Astrocyte of the spinal cord (primary cell): ENCODE results near the gene SMAD5.

Experiments
- DNase-seq: peaks from one replicate; pipeline ENCODE4 v3.0.0; 2011; ENCODE audit warnings: low read depth, low spot score
- H3K4me3 ChIP-seq: 2 replicates; pipeline ENCODE4 v1.5.1; 2011; ENCODE audit warnings: low read depth, mild to moderate bottlenecking, low read length, moderate library complexity
- in situ Hi-C: cut with HindIII; loops from 2 replicates; pipeline ENCODE4 v1.10.0; 2017; ENCODE audit warnings: low sequenced_read_pairs
- TF ChIP-seq, protein P1 (sequence below): IDR thresholded peaks from 2 replicates; pipeline ENCODE4 v1.5.1; 2012; ENCODE audit warnings: low read depth, mild to moderate bottlenecking, low read length, inconsistent platforms

The SMAD5 gene

DNA sequence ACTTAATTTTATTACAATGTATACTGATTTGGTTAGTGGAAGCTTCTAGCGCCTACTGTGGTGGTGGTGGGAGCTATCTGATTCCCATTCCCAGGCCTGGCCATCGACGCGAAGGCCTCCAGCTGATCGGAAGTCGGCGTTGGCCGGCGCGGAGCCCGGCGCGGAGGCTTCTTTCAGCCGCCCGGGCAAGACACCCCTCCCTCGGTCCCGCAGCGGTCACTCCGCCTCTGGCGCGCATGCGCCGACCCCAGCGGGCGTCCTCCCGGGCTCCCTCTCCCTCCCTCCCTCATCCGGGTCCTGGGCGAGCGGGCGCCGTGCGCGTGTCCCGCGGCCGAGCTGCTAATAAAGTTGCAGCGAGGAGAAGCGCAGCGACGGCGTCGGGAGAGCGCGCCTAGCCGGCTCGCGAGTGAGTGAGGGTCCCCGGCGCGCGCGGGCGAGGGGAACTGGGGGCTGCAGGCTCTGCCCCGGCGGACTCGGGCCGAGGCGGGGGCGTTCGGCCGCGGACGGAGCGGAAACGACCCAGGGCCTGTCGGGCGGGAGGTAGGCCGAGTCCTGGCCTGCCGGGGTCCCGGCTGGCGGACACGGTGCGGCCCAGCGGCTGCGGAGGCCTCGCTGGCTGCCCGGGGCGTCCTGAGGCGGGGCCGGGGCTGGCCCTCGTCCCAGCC, at the start of gene SMAD5:
SMAD5 (plus strand) TSS at position 289 of the 665 bp plus-strand sequence. CDS start 20,916 bp downstream, outside the sequence.
- in situ Hi-C loops, result no loop called here
- DNase-seq, result peak; percentile 97
- peak within 1 kb of the TSS; percentile 86 for H3K4me3 ChIP-seq
- TF ChIP-seq, protein P1, sequence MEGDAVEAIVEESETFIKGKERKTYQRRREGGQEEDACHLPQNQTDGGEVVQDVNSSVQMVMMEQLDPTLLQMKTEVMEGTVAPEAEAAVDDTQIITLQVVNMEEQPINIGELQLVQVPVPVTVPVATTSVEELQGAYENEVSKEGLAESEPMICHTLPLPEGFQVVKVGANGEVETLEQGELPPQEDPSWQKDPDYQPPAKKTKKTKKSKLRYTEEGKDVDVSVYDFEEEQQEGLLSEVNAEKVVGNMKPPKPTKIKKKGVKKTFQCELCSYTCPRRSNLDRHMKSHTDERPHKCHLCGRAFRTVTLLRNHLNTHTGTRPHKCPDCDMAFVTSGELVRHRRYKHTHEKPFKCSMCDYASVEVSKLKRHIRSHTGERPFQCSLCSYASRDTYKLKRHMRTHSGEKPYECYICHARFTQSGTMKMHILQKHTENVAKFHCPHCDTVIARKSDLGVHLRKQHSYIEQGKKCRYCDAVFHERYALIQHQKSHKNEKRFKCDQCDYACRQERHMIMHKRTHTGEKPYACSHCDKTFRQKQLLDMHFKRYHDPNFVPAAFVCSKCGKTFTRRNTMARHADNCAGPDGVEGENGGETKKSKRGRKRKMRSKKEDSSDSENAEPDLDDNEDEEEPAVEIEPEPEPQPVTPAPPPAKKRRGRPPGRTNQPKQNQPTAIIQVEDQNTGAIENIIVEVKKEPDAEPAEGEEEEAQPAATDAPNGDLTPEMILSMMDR, result no peak

DNA sequence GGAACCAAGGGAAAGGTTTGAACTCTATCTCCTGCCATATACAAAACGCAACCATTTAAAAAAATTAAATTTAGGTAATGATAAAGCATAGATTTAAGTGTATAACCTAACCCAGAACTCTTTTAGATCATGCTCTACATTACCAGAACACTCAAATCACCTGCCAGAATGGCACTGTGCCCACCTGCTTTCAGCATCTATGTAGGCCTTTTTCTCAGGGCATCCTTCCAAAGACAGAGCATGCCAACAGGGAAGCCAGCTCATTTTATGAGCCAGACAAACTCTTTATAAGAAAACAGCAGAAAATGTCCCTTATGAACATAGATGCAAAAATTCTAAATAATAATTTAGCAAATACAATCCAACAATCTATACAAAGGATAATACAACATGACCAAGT, 47.9 kb upstream of the SMAD5 start:
- no peak for DNase-seq
- in situ Hi-C loops, result no loop called here

DNA sequence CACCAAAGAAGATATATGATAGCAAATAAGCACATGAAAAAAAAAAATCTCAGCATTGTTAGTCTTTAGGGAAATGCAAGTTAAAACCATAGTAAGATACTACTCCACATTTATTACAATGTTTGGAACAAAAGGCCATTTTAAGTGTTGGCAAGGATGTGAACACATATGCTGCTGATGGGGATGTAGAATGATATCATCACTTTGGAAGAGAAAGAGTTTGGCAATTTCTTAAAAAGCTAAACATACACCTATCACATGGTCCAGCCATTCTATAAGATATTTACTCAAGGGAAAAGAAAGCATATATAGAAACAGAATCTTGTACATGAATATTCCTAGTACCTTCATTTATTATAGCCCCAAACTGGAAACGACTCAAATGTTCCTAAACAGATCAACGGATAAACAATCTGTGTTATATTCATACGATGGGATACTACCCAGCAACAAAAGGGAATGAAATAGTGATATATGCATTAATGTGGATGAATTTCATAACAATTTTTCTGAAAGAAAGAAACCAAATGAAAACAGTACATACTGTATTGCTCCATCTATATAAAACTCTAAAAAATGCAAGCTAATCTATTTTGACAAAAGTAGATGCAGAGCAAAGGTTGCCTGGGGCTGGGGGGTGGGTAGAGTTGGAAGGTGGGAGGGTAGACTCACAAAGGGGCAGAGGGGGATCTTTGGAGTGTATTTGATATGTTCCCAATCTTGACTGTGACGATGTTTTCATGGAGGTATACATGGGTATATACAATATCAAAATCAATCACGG, 45.7 kb upstream of the SMAD5 start:
- no peak overlapping the region for H3K4me3 ChIP-seq
- no peak for DNase-seq
- in situ Hi-C loops, result no loop called here
- TF ChIP-seq, protein P1, result no peak

More for the DNA sequence above, 47.9 kb upstream of the SMAD5 start:
- H3K4me3 ChIP-seq, result no peak overlapping the region
- TF ChIP-seq, protein P1, result no peak

DNA sequence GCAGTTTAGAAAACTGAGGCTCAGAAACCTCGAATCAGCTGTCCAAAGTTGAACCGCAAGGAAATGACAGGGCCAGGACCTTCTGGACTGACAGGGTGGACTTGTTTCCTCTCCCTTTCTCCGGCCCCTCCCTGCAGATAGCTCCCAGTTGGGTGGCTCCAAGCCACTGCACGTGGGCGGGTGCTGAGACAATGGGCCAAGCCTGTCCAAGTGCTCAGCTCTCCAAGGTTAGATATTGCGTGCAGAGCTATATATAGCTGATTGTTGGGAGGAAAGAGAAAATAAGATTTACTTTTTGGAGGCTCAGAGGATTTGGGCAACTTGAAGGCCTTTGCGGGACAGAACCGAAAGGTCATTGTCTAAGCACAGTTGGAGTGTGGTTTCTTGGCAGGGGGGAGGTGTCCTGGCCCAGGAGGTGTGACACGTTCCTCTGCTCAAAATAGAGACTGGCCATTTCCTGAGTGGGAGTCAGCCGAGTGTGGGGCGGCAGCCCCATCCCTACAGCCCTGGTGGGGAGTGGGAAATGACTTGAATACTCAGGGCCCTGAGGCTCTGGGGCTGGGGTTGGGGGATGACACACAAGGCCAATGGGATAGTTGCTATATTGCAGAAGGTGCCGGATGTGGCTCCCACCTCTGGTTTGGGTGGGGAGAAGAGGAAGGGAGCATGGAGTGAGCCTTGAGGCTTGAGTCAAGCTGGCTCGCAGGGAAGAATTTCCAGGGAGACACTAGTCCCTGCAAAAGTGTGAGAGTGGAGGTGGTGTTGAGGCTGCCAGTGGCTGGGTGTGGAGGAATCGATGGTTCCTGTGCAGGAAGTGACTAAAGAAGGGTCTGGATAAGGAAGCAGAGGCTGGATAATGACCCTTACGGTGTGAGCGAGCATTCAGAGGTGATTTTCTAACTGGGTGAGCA, 44.4 kb upstream of the SMAD5 start:
- TF ChIP-seq, protein P1, result no peak
- DNase-seq, result no peak
- in situ Hi-C loops, result no loop called here
- H3K4me3 ChIP-seq, result no peak overlapping the region

DNA sequence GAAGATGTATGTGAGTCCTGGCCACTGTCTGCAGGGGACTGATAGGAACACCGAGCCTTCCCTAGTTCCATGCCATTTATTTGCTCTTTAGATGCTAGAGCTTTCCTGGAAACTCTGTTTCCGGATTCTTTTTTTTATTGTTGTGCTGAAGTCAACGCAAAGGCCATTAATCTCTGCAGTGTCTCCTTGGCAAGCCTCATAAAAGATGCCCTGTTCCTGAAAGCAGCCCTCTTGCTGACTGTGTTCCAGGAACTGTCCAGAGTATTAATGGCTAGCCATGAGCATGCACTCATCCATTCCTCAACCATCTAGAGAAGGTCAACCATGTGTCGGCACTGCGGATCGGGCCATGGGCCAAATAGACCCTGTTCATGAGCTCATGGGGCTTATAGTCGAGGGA, 42.9 kb upstream of the SMAD5 start:
- H3K4me3 ChIP-seq, result no peak overlapping the region
- DNase-seq, result no peak
- TF ChIP-seq, protein P1, result no peak
- in situ Hi-C loops, result no loop called here

DNA sequence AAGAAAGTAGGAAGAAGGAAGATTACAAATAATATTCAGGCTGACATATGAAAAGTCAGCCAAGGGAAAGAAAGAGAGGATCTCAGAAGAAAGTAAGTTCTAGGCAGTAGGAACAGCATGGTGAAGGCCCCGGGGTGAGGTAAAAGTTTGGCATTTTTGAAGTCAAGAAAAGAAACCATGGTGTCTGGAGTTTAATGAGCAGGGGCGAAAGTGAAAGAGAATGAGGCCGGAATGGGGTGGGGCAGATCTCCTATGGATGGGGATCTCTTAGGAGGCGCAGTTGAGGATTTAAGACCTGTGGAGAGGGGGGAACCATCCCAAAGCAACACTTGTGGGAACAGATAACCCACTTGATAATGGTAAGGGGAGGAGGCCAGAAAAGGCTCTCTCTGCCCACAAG, 42.3 kb upstream of the SMAD5 start:
- in situ Hi-C loops, result no loop called here
- DNase-seq, result no peak
- TF ChIP-seq, protein P1, result no peak
- no peak overlapping the region for H3K4me3 ChIP-seq
